C4-2B (cell line): Measurements from ENCODE around the gene ZFR2.

ENCODE experiments used
- ZFX ChIP-seq: fragments of 450-650 bp; IDR thresholded peaks from 2 replicates; pipeline ENCODE4 v1.6.1; 2017
- TF ChIP-seq, protein P1 (sequence below): fragments of 450-650 bp; conservative IDR thresholded peaks from 2 replicates; pipeline ENCODE4 v1.5.1; 2017; ENCODE audit warnings: mild to moderate bottlenecking

DNA sequence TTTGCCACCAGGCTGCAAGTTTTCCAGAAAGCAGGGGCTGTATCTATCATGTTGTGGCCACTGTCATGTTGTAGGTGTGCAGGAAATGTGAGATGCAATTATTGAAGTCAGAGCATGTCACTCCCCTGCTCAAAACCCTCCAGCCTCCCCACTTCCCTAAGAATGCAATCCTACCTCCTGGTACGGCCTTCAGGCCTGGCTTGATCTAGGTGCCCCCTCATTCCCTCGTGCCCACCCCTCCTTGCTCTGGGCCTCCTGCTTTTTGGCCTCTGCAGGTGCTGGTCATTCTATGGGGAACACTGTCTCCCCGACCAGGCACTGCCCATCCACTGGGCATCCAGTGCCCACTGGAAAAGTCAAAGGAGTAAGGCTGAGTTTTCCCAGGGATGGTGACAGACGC lies 54.2 kb downstream of the ZFR2 start:
- TF ChIP-seq, protein P1, sequence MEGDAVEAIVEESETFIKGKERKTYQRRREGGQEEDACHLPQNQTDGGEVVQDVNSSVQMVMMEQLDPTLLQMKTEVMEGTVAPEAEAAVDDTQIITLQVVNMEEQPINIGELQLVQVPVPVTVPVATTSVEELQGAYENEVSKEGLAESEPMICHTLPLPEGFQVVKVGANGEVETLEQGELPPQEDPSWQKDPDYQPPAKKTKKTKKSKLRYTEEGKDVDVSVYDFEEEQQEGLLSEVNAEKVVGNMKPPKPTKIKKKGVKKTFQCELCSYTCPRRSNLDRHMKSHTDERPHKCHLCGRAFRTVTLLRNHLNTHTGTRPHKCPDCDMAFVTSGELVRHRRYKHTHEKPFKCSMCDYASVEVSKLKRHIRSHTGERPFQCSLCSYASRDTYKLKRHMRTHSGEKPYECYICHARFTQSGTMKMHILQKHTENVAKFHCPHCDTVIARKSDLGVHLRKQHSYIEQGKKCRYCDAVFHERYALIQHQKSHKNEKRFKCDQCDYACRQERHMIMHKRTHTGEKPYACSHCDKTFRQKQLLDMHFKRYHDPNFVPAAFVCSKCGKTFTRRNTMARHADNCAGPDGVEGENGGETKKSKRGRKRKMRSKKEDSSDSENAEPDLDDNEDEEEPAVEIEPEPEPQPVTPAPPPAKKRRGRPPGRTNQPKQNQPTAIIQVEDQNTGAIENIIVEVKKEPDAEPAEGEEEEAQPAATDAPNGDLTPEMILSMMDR, result no peak
- TF ChIP-seq ZFX, result no peak
